GM18868 (cell line): ENCODE results near the gene TKTL1.
A peak's percentile ranks its signal among the peaks of the same experiment; 100 is the strongest.

Experiments
- ATAC-seq: cut with Tn5 transposase; IDR thresholded peaks from one replicate; pipeline ENCODE4 v1.9.1; 2021; ENCODE audit warnings: mild to moderate bottlenecking, moderate library complexity; ENCODE audit not compliant: unreplicated experiment

TKTL1 gene

GRCh38 chrX:154374313-154375155, 78.9 kb downstream of the TKTL1 start, which contains the start of gene FLNA:
Gene FLNA (minus strand): TSS chrX:154374634. CDS start chrX:154371245, 3,389 bp downstream.
- no peak for ATAC-seq

GRCh38 chrX:154375156-154375504, 79.5 kb downstream of the TKTL1 start:
- ATAC-seq: no peak

DNA sequence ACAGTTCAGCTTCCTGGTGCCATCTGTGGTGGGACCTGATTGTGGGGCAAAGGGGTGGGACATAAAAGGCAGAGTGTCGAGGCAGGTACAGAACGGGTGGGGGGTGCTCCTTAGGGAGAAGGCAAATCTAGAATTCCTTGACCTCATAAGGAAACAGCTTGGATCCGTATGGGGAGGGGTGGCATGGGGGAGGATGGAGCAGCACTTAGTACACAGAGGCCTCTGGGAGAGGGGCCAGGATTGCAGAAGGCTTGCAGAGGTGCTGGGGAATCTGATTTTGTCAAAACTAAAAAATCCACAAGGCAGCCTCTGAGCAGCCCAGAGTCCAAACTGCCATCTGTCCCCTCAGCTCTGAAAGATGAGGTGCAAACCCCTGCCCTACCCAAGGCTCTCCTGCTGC, 81.2 kb downstream of the TKTL1 start:
- no peak for ATAC-seq

DNA sequence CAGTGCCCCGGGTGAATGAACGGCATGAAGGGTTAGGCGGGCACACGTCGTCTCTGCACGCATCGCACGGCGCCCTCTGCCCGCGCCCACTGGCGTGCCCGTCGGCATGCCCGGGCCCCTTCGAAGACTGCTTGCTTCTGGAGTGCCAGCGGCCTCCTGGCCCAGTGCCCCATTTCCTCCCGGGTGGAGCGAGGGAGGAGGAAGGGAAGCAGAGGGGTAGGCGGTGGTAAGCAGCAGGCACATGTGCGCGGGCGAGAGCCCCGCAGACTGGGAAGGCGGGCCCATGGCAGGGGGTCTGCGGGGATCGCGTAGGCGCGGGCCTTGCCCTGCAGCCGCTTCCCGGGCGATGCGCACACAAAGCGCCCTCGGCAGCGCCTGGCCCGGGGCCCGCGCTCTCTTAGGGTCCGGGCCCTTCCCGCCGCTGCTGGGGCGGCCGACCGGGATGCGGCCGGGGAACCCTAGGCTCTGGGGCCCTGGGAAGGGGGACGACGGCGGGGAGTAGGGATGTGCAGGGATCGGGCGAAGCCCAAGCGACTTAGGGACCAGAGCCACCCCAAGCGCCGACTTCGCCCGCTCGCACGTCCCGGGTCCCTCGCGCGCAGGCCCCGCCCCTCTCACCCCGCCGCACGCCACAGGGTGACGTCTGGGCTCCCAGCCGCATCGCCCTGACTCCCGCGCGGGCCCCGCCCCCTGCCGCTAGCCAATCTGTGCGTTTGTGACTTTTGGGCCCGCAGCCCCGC, 82.6 kb downstream of the TKTL1 start:
- ATAC-seq: peak; percentile 1

GRCh38 chrX:154378799-154379568, 83.4 kb downstream of the TKTL1 start, which contains the start of gene EMD:
Gene EMD (plus strand): TSS chrX:154379295. CDS start chrX:154379485, 190 bp downstream.
- peak; percentile 81 for ATAC-seq

DNA sequence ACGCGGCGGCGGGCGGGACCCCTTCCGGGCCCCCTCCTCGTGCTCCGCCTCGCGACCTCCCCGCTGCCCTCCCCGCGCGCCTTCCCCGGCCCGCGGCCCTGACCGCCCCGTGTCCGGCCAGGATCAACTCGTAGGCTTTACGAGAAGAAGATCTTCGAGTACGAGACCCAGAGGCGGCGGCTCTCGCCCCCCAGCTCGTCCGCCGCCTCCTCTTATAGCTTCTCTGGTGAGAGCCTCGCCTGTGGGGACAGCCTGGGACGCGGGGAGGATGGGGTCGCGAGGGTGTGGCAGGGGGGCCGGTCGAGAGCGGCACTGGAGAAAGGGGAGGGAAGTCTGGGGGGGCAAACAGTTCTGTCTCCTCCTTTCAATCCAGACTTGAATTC, 84.0 kb downstream of the TKTL1 start:
- no peak for ATAC-seq
